GM12878 (cell line): ENCODE data around the gene HSD17B10. TPM values are rescaled to one million over a fixed set of nuclear protein-coding genes. Genes with fewer than 3 reads are reported as not detected.

Experiments used
- ATAC-seq: fragments of 200-7000 bp; cut with Tn5 transposase; 3 replicates; pipeline ENCODE4 v1.9.1; 2020; ENCODE audit warnings: mild to moderate bottlenecking, moderate library complexity
- BruUV-seq: library from RNA; stranded (reverse); fragments of 400-500 nt; replicated peaks from 2 replicates; lab custom pipeline; 2021; lab: Mats Ljungman, UMichigan
- CTCF ChIA-PET: fragments of 300-600 bp; sonication (Branson Sonifier 250); formaldehyde crosslinking; extraction: SDS; loops from one replicate; lab custom pipeline; 2021; ENCODE audit warnings: inconsistent platforms; lab: Yijun Ruan, JAX
- POLR2A ChIA-PET: fragments of 350-600 bp; formaldehyde crosslinking; extraction: SDS; loops from one replicate; lab custom pipeline; 2021; ENCODE audit warnings: inconsistent platforms; lab: Charles Lee
- RAD21 ChIA-PET: fragments of 300-600 bp; sonication (Branson Sonifier 250); formaldehyde crosslinking; loops from one replicate; lab custom pipeline; 2023; ENCODE audit warnings: antibody characterized with exemption; ENCODE audit not compliant: unreplicated experiment; lab: Charles Lee
- SMC1A ChIA-PET: fragments of 300-600 bp; sonication (Branson Sonifier 250); formaldehyde crosslinking; loops from one replicate; lab custom pipeline; 2023; ENCODE audit not compliant: unreplicated experiment, uncharacterized antibody; lab: Charles Lee
- DNase-seq: peaks from one replicate; pipeline ENCODE4 v3.0.0-alpha.2; 2011; ENCODE audit warnings: low read depth, low spot score
- FAIRE-seq: peaks from 3 replicates; lab custom pipeline; 2011; peaks lifted over from hg19 to GRCh38; lab: Jason Lieb, UNC
- H2AFZ ChIP-seq: 2 replicates; pipeline ENCODE4 v1.6.0; 2011; ENCODE audit warnings: low read depth, low read length, control low read depth; ENCODE audit not compliant: control insufficient read depth
- H3K27ac ChIP-seq: 2 replicates; pipeline ENCODE4 v1.5.1; 2011; ENCODE audit warnings: control low read depth; ENCODE audit not compliant: control insufficient read depth, insufficient read depth
- H3K27me3 ChIP-seq, 2 experiments: replicated peaks in 1 of 2; 2 replicates each; pipeline versions ENCODE4 v1.6.0 to v1.6.1; 2011; ENCODE audit warnings: low read length in 1 of 2; ENCODE audit not compliant: control insufficient read depth in 2 of 2, insufficient read depth in 2 of 2
- H3K36me3 ChIP-seq, 2 experiments: 2 replicates each; pipeline ENCODE4 v1.5.1; 2011; ENCODE audit warnings: low read length in 1 of 2; ENCODE audit not compliant: control insufficient read depth in 2 of 2, insufficient read depth in 2 of 2
- H3K4me1 ChIP-seq: 2 replicates; pipeline ENCODE4 v1.6.1; 2011; ENCODE audit warnings: mild to moderate bottlenecking, low read length, moderate library complexity, mixed read lengths; ENCODE audit not compliant: control insufficient read depth, insufficient read depth
- H3K4me2 ChIP-seq: 2 replicates; pipeline ENCODE4 v1.6.0; 2011; ENCODE audit warnings: control low read depth; ENCODE audit not compliant: control insufficient read depth, insufficient read depth
- H3K4me3 ChIP-seq: fragments of 200-600 bp; sonication (generic); 2 replicates; pipeline ENCODE4 v1.5.1; 2016
- H3K79me2 ChIP-seq: 2 replicates; pipeline ENCODE4 v1.6.0; 2011; ENCODE audit warnings: low read length; ENCODE audit not compliant: control insufficient read depth, insufficient read depth
- H3K9ac ChIP-seq: 2 replicates; pipeline ENCODE4 v1.8.0; 2011; ENCODE audit warnings: low read length, control low read depth, mixed read lengths; ENCODE audit not compliant: control insufficient read depth, insufficient read depth
- H3K9me3 ChIP-seq: replicated peaks from 3 replicates; pipeline ENCODE4 v1.5.1; 2011; ENCODE audit warnings: mild to moderate bottlenecking, low read length; ENCODE audit not compliant: control insufficient read depth, insufficient read depth
- H4K20me1 ChIP-seq: 2 replicates; pipeline ENCODE4 v1.6.0; 2011; ENCODE audit not compliant: control insufficient read depth, insufficient read depth
- ASH2L ChIP-seq: fragments of 300-600, 200-600 bp; sonication (generic); IDR thresholded peaks from 2 replicates; pipeline ENCODE4 v1.6.1; 2017; ENCODE audit warnings: low read depth, mild to moderate bottlenecking, borderline replicate concordance
- BACH1 ChIP-seq: fragments of 450-650 bp; IDR thresholded peaks from 2 replicates; pipeline ENCODE4 v1.6.1; 2017; ENCODE audit warnings: mild to moderate bottlenecking, borderline replicate concordance
- BMI1 ChIP-seq: fragments of 450-650 bp; IDR thresholded peaks from 2 replicates; pipeline ENCODE4 v1.6.1; 2016; ENCODE audit warnings: mild to moderate bottlenecking, moderate library complexity, borderline replicate concordance
- CTCF ChIP-seq, 3 experiments: IDR thresholded peaks in 2 of 3; conservative IDR thresholded peaks in 1 of 3; 2 replicates each; pipeline ENCODE4 v1.5.1; 2011; ENCODE audit warnings: low read depth in 3 of 3, low read length in 3 of 3, mild to moderate bottlenecking in 3 of 3, control low read depth in 2 of 3, moderate library complexity in 2 of 3, inconsistent platforms in 1 of 3, mixed read lengths in 1 of 3; ENCODE audit not compliant: control insufficient read depth in 2 of 3, insufficient read depth in 1 of 3; ENCODE audit errors: extremely low read depth in 1 of 3
- MEF2B ChIP-seq: fragments of 450-650 bp; IDR thresholded peaks from 2 replicates; pipeline ENCODE4 v1.6.1; 2018; ENCODE audit warnings: mild to moderate bottlenecking, moderate library complexity; ENCODE audit not compliant: partially characterized antibody, poor library complexity, severe bottlenecking
- PKNOX1 ChIP-seq: fragments of 450-650 bp; IDR thresholded peaks from 2 replicates; pipeline ENCODE4 v1.6.1; 2016; ENCODE audit warnings: mild to moderate bottlenecking
- RCOR1 ChIP-seq: conservative IDR thresholded peaks from 2 replicates; pipeline ENCODE4 v1.6.1; 2012; ENCODE audit warnings: low read depth, low read length, improper control_type of control experiment
- REST ChIP-seq: IDR thresholded peaks from 2 replicates; pipeline ENCODE4 v1.6.1; 2012; ENCODE audit warnings: mild to moderate bottlenecking, low read depth, low read length
- ZNF207 ChIP-seq: fragments of 450-650 bp; IDR thresholded peaks from 2 replicates; pipeline ENCODE4 v1.6.1; 2014; ENCODE audit warnings: antibody characterized with exemption, mild to moderate bottlenecking, borderline replicate concordance
- ZNF622 ChIP-seq: fragments of 450-650 bp; IDR thresholded peaks from 2 replicates; pipeline ENCODE4 v1.6.1; 2017; ENCODE audit warnings: mild to moderate bottlenecking, inconsistent platforms
- WGBS: methylation state at CpG from one replicate; pipeline ENCODE4 v1.1.6; 2016; ENCODE audit warnings: low lambda C conversion rate; ENCODE audit not compliant: insufficient replicate concordance, insufficient coverage; ENCODE audit errors: missing lambda C conversion rate; 5-methylcytosine and 5-hydroxymethylcytosine counted together
- in situ Hi-C: fragments of 300-500 bp; cut with MboI; formaldehyde crosslinking; loops from 9 replicates; pipeline ENCODE4 v1.14.3; 2018; ENCODE audit warnings: mixed read lengths
- intact Hi-C: fragments of 100-400 bp; cut with micrococcal nuclease; formaldehyde crosslinking; loops from one replicate; pipeline ENCODE4 v1.14.2; 2022; ENCODE audit not compliant: unreplicated experiment
- polyA plus RNA-seq, 11 experiments: library from polyadenylated mRNA; depleted of rRNA in 4 of 11; unstranded in 6 of 11; stranded (reverse) in 5 of 11; fragments of >200 nt; fragmentation: Nextera tagmentation in 4 of 11; fragmentation: Illumina TruSeq in 1 of 11; extraction: Ambion mirVana in 4 of 11; extraction: Trizol in 1 of 11; gene quantifications; 1 replicate in 1 of 11; 2 replicates in 10 of 11; pipeline versions ENCODE4 v1.2.1 to v1.2.3, GENCODE V29; 2011 to 2016; ENCODE audit warnings: inconsistent platforms in 2 of 11, missing spikeins in 2 of 11, low read depth in 1 of 11
- total RNA-seq, 4 experiments: library from RNA; depleted of rRNA in 3 of 4; stranded (reverse); fragments of >200 nt in 3 of 4; fragmentation: Illumina TruSeq in 1 of 4; extraction: Trizol in 1 of 4; gene quantifications; 2 replicates each; pipeline versions ENCODE4 v1.2.1 to v1.2.3, GENCODE V29; 2013 to 2021

HSD17B10 gene
- total and polyA plus RNA-seq, 10 of the 15 experiments (the other 5 are each of a cell fraction or from before 2014, with no cell fraction given): 43.7 to 313 (median 187) TPM

GRCh38 chrX:53481093-53481492 is 46.9 kb upstream of the HSD17B10 start:
- H3K9ac ChIP-seq: no peak overlapping the region
- no peak overlapping the region for H3K27ac ChIP-seq
- H3K4me3 ChIP-seq: no peak overlapping the region
- no peaks in the 10 kb centered on the region for H3K4me1 ChIP-seq
- no peak overlapping the region for H2AFZ ChIP-seq
- intact Hi-C loops (no loop called here), in situ Hi-C loops (no loop called here)
- FAIRE-seq: no peak
- no peaks in the 10 kb centered on the region for H3K27me3 ChIP-seq
- ChIA-PET CTCF (interaction anchor here (0.6 to 5.9 kb wide), 15 partner anchors 10 to 351 kb away, joined by 3 to 58 read pairs (median 5); partner anchors contain the start of genes RIBC1 and SMC1A), RAD21 (interaction anchor here (0.6 to 2.8 kb wide), 6 partner anchors 19 to 348 kb away, joined by 3 to 24 read pairs (median 3); no protein-coding TSS in a partner anchor), POLR2A (no interaction called here), SMC1A (interaction anchor here (0.7 to 3.5 kb wide), 6 partner anchors 23 to 169 kb away, joined by 3 to 17 read pairs (median 5); no protein-coding TSS in a partner anchor)
- H4K20me1 ChIP-seq: no peaks in the 10 kb centered on the region
- WGBS: 0% methylated on average over 5 of the region's 5 CpGs
- ATAC-seq: peak; percentile 81
- TF ChIP-seq CTCF (IDR thresholded peaks at IDR 0.05 in 2 of 3, conservative IDR thresholded peaks at IDR 0.05 in 1 of 3; ENCODE audit: control insufficient read depth in 2 of 3, extremely low read depth in 1 of 3, insufficient read depth in 1 of 3, low read depth in 3 of 3, low read length in 3 of 3): peak; percentile 12 to 43 (median 33); a peak in 5 of 6 replicates
- no peak for TF ChIP-seq MEF2B
- TF ChIP-seq RCOR1: no peak
- TF ChIP-seq ZNF622: no peak
- H3K4me2 ChIP-seq: no peak overlapping the region
- no peaks in the 10 kb centered on the region for H3K36me3 ChIP-seq
- no TSS peak for BruUV-seq
- DNase-seq: no peak
- H3K9me3 ChIP-seq: no peaks in the 10 kb centered on the region
- H3K79me2 ChIP-seq: no peaks in the 10 kb centered on the region

- ChIA-PET POLR2A (no interaction called here), SMC1A (no interaction called here), CTCF (interaction anchor here (0.9 to 5.9 kb wide), 2 partner anchors 22 to 165 kb away, joined by 4 to 58 read pairs; no protein-coding TSS in a partner anchor), RAD21 (no interaction called here)
- FAIRE-seq (no peak), DNase-seq (no peak), ATAC-seq (peak; percentile 53)
- Histone ChIP-seq H3K9me3 (no peaks in the 10 kb centered on the region), H3K36me3 (no peaks in the 10 kb centered on the region), H3K4me3 (no peak overlapping the region), H3K9ac (no peak overlapping the region), H3K4me2 (no peak overlapping the region), H3K79me2 (no peaks in the 10 kb centered on the region), H3K27me3 (no peaks in the 10 kb centered on the region), H3K27ac (no peak overlapping the region), H4K20me1 (no peaks in the 10 kb centered on the region), H2AFZ (no peak overlapping the region), H3K4me1 (no peaks in the 10 kb centered on the region)
- in situ Hi-C loops: no loop called here
- intact Hi-C loops: no loop called here
- BruUV-seq: no TSS peak
- WGBS: 55% methylated on average over 5 of the region's 5 CpGs
- no peak for TF ChIP-seq PKNOX1
- no peak for TF ChIP-seq ASH2L
- no peak for TF ChIP-seq BMI1
- TF ChIP-seq ZNF207: no peak
- no peak for TF ChIP-seq REST
- no peak for TF ChIP-seq BACH1
Measured at GRCh38 chrX:53479301-53479700, 45.1 kb upstream of the HSD17B10 start.
